Chondrocyte (in vitro differentiated cells): ENCODE results near the gene AHRR. TPM values are rescaled to one million over a fixed set of nuclear protein-coding genes. Genes with fewer than 3 reads are reported as not detected.
A peak's percentile ranks its signal among the peaks of the same experiment; 100 is the strongest.

ENCODE experiments used
- DNase-seq: peaks from one replicate; pipeline ENCODE4 v3.0.0; 2021; ENCODE audit warnings: mixed read lengths, low spot score
- H3K27ac Mint-ChIP-seq: one replicate; pipeline ENCODE4 v1.8.0; 2021; ENCODE audit warnings: mild to moderate bottlenecking, moderate library complexity, mixed read lengths; ENCODE audit not compliant: unreplicated experiment
- H3K27me3 Mint-ChIP-seq: 2 replicates; pipeline ENCODE4 v1.8.0; 2021; ENCODE audit warnings: low read depth, mixed read lengths
- H3K36me3 Mint-ChIP-seq: 2 replicates; pipeline ENCODE4 v1.8.0; 2021; ENCODE audit warnings: low read depth, mixed read lengths
- H3K4me1 Mint-ChIP-seq: 2 replicates; pipeline ENCODE4 v1.8.0; 2021; ENCODE audit warnings: low read depth, mild to moderate bottlenecking, mixed read lengths
- H3K4me3 Mint-ChIP-seq: one replicate; pipeline ENCODE4 v1.8.0; 2021; ENCODE audit warnings: mild to moderate bottlenecking, moderate library complexity, mixed read lengths; ENCODE audit not compliant: unreplicated experiment
- H3K9me3 Mint-ChIP-seq: 2 replicates; pipeline ENCODE4 v1.8.0; 2021; ENCODE audit warnings: low read depth, mixed read lengths
- CTCF ChIP-seq: fragments of 200-600 bp; sonication (generic); IDR thresholded peaks from 2 replicates; pipeline ENCODE4 v1.5.0; 2021; ENCODE audit warnings: antibody characterized with exemption, mild to moderate bottlenecking, moderate library complexity
- total RNA-seq: library from RNA; stranded (reverse); gene quantifications from 3 replicates; pipeline ENCODE4 v1.2.1, GENCODE V29; 2021

The AHRR gene
- total RNA-seq, 1 donor from 2014 or later = 17.3 TPM

GRCh38 chr5:422323-423232, 101.1 kb downstream of the AHRR start:
- H3K27me3 Mint-ChIP-seq = no peaks in the 10 kb centered on the region
- no peak for TF ChIP-seq CTCF
- H3K27ac Mint-ChIP-seq = no peak overlapping the region
- no peak overlapping the region for H3K4me3 Mint-ChIP-seq
- H3K36me3 Mint-ChIP-seq = peaks cover 2% of the 10 kb centered on the region
- H3K4me1 Mint-ChIP-seq = peaks cover 9% of the 10 kb centered on the region
- H3K9me3 Mint-ChIP-seq = no peaks in the 10 kb centered on the region
- DNase-seq = peak; percentile 68

DNA sequence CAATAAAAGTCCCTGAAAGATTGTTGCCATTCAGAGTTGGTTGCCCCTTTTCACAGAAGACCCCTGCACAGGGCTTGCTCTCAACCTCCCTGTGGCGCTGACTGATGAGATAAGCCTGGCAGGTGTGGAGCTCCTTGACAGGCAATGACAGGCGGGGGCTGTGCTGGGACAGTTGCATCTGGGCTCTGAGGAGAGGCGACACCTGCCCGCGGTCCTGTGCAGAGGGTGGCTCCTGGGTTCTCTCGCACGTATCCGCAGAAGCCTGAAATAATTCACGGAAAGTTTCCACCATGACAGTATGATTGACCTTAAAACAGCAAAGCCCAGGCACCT, 101.7 kb downstream of the AHRR start:
- H3K36me3 Mint-ChIP-seq = peaks cover 6% of the 10 kb centered on the region
- no peak overlapping the region for H3K4me3 Mint-ChIP-seq
- H3K9me3 Mint-ChIP-seq = no peaks in the 10 kb centered on the region
- no peak for TF ChIP-seq CTCF
- H3K27me3 Mint-ChIP-seq = no peaks in the 10 kb centered on the region
- peak; percentile 44 for DNase-seq
- peaks cover 3% of the 10 kb centered on the region for H3K4me1 Mint-ChIP-seq
- no peak overlapping the region for H3K27ac Mint-ChIP-seq

GRCh38 chr5:423626-424261, 102.2 kb downstream of the AHRR start:
- Mint-ChIP-seq H3K4me3 (no peak overlapping the region), H3K27me3 (no peaks in the 10 kb centered on the region), H3K9me3 (no peaks in the 10 kb centered on the region), H3K36me3 (peaks cover 6% of the 10 kb centered on the region), H3K27ac (no peak overlapping the region), H3K4me1 (peaks cover under 1% of the 10 kb centered on the region)
- no peak for TF ChIP-seq CTCF
- DNase-seq = peak; percentile 92

DNA sequence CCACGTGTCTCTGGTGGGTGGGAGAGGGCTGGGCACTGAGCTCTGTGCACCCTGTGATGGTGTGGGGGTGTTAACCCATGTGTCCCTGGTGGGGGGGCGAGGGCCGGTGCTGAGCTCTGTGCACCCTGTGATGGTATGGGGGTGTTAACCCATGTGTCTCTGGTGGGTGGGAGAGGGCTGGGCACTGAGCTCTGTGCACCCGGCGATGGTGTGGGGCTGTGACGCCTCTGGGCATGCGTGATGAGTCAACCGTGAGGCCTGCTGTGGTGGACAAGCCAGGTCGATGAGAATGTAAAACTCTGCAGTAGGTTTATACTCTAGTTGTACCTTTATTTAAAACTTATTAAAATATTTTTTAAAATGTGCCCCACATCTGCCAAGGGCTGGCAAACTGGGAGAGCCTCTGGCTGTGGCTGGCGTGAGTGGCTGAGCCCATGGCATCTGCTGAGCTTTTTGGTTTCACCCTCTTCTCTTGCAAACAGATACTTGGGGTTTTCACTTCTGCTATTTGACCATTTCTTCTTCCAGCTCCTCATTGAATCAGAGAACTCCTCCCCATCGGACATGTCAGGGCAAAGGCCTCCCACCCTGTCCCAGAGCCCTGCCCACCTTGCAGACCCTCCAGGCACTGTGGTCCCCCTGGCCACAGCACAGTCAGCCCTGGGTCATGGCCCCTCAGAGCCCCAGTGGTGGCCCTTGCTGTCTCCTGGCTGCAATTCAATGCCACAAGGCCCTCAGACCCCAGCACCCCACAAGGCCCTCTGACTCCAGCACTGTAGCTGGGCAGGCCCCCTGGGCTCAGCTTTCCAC, 103.0 kb downstream of the AHRR start:
- peak; percentile 74 for DNase-seq
- peaks cover 6% of the 10 kb centered on the region for H3K4me1 Mint-ChIP-seq
- TF ChIP-seq CTCF = no peak
- no peak overlapping the region for H3K4me3 Mint-ChIP-seq
- H3K27me3 Mint-ChIP-seq = no peaks in the 10 kb centered on the region
- no peak overlapping the region for H3K27ac Mint-ChIP-seq
- peaks cover 6% of the 10 kb centered on the region for H3K36me3 Mint-ChIP-seq
- H3K9me3 Mint-ChIP-seq = no peaks in the 10 kb centered on the region

GRCh38 chr5:425714-426113, 104.2 kb downstream of the AHRR start:
- H3K9me3 Mint-ChIP-seq = no peaks in the 10 kb centered on the region
- no peak overlapping the region for H3K4me3 Mint-ChIP-seq
- TF ChIP-seq CTCF = peak; percentile 60
- H3K27ac Mint-ChIP-seq = no peak overlapping the region
- peaks cover 18% of the 10 kb centered on the region for H3K4me1 Mint-ChIP-seq
- peaks cover 6% of the 10 kb centered on the region for H3K36me3 Mint-ChIP-seq
- no peaks in the 10 kb centered on the region for H3K27me3 Mint-ChIP-seq
- DNase-seq = peak; percentile 25
